GM19395 (cell line): ENCODE results near the gene CCR5AS.
"Not testable (repeated sequence)": the region's sequence is repeated elsewhere in the genome, so short reads cannot be mapped to it uniquely, and the experiment has no call there.

Experiments used
- ATAC-seq: cut with Tn5 transposase; IDR thresholded peaks from one replicate; pipeline ENCODE4 v1.9.1; 2021; ENCODE audit warnings: mild to moderate bottlenecking, moderate library complexity; ENCODE audit not compliant: unreplicated experiment

CCR5AS gene

DNA sequence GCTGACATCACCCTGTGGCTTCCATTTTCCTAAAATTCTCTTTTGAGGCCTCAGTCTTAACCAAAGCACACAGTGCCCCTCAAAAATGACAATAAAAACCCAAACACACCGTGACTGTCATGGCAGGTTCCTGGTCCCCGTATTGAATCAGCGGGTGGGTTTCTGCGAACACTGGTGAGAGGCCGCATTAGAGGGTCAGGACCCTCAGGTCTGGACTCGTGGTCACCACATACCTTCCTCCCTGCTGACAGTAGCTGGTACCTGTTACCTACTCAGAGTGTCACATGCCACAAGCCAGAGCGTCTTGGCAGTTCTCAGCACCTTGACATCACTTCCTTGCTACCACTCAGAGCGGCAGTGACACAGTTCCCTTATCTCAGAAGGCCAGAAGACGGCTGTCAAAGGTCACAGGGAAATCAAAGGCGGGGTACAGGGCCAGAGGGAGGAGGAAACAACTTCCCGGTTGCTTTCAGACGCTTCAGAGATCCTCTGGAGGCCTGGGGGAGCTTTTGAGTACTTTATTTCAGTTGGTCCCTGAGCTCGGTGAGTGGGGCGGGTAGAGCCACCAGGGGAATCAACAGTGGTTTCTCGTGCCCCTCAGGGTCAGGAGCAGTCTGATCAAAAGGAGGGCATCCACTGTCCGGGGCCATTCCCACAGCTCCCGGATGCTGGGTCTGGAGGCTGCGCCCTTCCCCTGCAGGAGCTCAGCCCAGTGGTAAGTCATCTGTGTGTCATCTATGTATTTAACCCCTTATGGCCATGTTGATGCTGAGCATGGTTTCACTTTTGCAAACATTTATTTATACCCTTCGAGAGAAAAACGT, at the start of gene CCR5AS, which contains the start of gene CCRL2:
TSS of gene CCR5AS (minus strand) at position 279 of the 824 bp plus-strand sequence.
TSS of gene CCRL2 (plus strand) at position 472 of the 824 bp plus-strand sequence. CDS start 821 bp downstream, outside the sequence.
- peak; percentile 60 for ATAC-seq

DNA sequence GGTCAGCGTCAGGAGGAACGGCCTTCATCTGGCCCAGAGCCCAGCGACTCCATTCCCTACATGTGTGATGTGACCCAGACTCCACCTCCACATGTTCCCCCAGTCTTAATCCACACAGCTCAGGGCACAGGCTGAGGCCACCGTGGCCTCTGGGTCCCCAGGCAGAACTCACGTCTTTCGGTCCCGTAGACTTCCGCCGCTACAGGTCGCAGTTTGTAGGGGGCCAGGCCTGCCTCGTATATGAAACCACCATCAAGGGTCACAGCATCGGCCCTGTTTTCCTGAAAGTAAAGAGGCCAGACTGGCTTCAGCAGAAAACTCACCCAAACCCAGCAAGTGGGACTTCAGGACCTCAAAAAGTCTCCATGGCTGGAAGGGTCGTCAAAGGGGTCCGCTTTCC, 49.3 kb upstream of the CCR5AS start:
- ATAC-seq, result no peak

DNA sequence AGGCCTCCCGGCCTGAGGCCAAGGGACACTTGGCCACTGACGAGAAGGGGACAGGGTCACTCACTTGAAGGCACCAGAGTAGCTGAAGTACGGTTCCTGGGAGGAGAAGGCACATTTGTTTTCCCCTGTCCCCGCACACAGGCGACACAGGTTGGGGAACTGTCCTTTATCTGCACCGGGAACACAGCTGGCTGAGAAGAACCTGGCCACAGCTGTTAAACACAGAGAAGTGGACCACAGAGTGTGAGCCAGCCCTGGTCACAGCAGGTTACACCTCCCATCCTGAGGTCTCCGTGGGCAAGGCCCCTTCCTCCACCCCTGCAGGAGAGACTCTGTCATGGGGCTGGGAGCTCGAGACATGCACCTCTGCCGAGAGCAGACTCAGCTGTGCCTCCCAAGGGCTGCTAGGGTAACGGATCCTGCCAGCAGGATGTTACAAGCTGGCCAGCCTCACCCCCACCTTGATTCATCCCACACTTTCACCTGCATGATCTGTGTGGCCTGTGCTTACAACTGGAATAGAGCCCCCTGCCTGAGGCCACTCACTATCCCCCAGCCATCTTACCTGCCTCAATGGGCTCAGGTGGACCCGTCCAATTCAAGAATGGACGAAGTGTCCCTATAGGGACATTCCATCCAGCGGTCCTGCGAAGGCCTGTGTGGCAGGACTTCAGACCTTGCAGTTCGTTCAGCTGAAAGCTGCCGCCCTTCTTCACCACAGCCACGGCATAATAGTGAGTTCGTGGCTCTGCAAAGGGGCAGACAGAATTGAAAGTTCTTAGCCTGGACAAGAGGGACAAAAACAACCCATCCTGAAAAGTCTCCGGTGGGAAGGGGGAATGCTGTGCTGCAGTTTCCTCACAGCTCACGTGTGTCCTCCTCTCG, 48.6 kb upstream of the CCR5AS start:
- no peak for ATAC-seq

DNA sequence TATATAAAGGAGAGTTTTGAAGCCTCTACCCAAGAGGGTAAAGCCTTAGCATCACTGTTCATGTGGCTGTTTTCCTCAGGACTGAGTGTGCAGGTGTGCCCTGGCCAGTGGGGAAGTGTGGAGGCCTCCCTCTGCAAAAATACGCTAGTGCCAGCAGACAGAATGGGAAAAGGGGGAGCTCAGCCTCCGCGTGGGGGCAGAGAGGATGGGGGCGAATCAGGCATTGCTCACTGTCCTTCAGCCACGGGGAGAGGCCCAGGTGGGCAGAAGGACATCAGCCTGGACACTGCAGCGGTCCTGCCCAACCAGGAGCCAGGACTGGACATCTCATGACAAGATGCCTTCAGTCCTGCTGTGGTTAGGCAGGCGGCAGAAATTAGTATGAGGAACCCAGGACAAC, 47.7 kb upstream of the CCR5AS start:
- ATAC-seq, result no peak

DNA sequence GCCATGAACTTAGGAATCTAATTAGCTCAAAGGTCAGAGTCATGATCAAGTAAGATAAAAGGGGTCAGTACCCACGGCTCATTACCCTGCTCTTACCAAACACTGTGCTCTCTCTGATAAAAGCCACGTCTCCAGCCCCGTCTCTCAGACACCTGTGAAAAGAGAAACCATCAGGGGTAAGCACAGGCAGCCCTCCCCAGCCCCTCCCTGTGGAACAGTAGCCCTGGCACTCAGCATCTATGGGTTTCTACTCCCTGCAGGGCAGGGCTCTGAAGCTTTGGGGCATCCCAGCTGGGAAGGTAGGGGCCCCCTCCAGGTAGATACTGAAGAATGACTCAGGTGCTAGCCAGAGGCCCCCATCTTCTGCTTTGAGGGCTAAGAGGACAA, 47.3 kb upstream of the CCR5AS start:
- ATAC-seq, result no peak

- ATAC-seq, result no peak
These were observed 46.8 kb upstream of the CCR5AS start for GRCh38 chr3:46453526-46454208.

DNA sequence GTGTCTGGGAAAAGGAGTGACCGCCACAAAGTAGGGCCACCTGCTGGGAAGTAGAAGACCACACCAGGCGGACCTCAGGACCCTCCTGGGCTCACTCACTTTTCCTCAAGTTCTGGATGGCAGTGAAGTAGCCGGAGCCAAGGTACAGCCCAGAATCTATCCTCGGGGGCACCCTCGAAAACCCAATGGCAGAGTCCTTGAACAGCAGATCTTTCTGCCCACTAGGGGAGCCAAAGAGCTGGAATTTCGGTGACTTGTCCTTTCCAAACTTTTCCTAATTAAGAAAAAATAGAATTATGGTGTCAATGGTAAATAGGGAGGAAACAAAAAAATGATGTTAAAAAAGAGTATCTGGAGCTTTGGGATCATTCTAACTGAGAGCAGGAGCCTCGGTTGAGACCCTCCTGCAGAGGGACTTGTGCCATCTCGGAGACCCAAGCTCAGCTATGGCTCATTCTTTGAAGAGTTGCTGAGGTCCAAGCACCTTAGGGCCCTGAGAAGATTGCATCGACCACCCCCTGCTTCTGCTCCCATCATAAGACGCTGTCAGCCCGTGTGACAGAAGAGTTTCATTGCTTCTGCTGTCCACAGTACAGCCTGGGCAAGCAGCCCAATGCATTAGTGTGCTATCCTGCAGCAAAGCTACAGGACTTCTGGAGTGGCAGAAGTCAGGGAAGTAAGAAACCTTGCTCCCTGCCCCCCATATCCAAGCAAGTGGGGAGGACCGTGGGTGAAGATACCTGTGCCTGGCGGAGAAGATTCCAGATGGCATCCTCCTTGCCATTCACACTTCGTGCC, 43.1 kb upstream of the CCR5AS start:
- ATAC-seq, result no peak

DNA sequence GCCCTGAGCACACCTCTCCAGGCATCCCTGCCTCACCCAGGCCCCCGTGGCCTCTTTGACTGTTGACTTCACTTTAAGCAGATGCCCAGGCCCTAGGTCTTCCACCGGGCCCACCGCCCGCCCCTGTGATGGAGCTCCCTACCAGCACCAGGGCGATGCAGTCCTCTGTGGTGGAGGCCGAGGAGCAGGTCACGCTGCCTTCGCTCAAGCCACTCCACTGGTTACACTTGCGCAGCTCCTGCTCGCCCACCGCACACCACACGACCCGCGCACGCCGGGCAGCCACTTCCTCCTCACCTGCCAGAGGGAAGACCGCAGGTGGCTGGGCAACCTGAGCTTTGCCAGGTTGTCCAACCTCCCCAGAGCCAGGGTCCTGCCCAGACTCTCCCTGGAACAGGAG, 41.9 kb upstream of the CCR5AS start:
- no peak for ATAC-seq

- ATAC-seq, result no peak
These were observed 40.5 kb upstream of the CCR5AS start for GRCh38 chr3:46447228-46447985.

DNA sequence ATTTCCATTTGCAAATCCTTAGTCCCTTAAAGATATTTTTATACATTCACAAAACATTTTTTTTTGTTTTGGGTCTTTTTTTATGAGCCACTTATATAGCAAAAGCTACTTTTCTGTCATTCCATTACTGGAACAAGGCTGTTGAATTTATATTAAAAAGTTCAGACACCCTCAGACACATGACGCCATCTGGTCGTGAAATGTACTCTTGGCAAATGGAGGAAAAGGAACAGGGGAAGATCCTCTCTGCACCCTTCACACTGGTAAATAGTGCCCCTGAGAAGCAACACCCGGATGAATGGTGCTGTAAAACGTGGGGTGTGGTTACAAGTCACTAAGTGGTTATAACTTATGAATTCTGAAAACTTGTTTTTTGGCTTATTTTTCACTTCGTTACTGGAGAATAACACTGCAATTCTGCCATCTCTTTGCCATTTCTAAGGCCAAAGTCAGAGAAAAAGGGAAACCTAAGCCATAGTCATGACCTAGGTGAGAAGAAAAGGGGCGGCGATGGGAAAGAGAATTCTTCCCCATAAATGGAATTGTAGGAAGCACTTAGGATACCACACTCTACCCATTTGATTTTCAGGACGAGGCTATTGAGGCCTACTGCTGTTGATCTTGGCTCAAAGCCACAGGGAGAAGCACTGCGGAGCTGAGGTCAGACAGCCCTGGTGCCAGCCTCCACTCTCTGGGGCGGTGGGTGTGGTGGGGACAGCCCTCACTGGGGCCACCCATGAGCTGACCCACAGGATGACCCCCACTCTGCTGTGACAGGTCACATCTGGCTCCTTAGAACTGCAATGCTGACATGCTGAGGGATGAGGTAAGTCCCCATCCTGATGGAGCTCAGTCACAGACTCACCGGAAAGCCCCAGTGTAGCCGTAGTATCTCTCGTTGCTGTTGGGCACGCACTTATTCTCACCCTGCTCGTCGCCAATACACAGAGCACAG, 36.0 kb upstream of the CCR5AS start:
- ATAC-seq, result no peak

GRCh38 chr3:46440531-46441294, 33.8 kb upstream of the CCR5AS start:
- ATAC-seq, result peak; percentile 77

GRCh38 chr3:46438831-46439230, 32.0 kb upstream of the CCR5AS start:
- ATAC-seq, result no peak

DNA sequence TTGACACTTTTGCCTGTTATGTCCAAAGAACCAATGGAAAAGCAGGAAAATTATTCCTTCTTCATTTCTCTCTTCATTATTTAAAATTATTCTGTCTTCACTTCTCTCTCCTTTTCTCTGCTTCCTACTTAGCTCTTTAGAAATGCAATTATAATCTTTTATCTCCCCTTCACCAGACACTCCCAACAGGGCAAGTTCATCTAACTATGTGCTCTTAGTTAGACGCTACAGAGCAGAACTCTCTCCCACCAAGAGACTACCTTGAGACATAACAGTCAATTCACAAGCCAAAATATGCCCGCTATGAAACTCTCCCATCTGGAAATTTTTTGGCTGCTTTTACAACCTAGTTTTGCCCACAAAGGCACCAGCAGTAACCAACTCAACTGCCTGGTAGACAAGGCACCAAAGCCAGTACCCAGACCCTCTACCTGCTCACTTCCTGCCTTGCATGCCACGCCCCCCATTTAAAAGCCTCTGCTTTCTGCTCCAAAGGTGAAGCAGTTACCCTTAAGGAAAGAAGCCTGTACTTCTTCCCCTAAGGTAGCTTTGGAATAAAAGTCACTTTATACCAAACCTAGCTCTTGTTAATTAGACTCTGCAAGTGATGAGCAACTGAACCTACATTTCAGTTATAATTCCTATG, 28.3 kb upstream of the CCR5AS start:
- ATAC-seq, result no peak

- no peak for ATAC-seq
These were observed 27.0 kb upstream of the CCR5AS start for GRCh38 chr3:46433841-46434240.

GRCh38 chr3:46433118-46433517, 26.3 kb upstream of the CCR5AS start:
- not testable (repeated sequence) for ATAC-seq

DNA sequence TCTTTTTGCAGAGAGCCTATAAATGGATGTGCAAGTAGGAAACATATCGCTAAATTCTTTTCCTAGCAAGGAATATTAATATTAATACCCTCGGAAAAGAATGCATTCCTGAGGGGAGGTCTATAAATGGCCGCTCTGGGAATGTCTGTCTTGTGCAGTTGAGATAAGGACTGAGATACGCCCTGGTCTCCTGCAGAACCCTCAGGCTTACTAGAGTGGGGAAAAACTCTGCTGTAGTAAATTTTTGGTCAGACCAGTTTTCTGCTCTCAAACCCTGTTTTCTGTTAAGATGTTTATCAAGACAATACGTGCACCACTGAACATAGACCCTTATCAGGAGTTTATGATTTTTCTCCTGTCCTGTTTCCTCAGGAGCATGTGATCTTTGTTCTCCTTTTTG, 25.0 kb upstream of the CCR5AS start:
- ATAC-seq, result not testable (repeated sequence)

GRCh38 chr3:46430879-46431278, 24.0 kb upstream of the CCR5AS start:
- ATAC-seq, result not testable (repeated sequence)
